Natural killer cell (primary cell): ENCODE measurements around the gene IRF9. TPM values are rescaled to one million over a fixed set of nuclear protein-coding genes. Genes with fewer than 3 reads are reported as not detected.

ENCODE experiments used
- ATAC-seq, 3 donors: fragments of 150-1000 bp in 2 of 3; fragments of 200-7000 bp in 1 of 3; cut with Tn5 transposase; 1 replicate in 1 of 3; 2 replicates in 2 of 3; pipeline ENCODE4 v1.10.0; 2021; ENCODE audit warnings: mild to moderate bottlenecking in 2 of 3, moderate library complexity in 2 of 3
- DNase-seq, 2 donors: peaks; one replicate each; pipeline versions ENCODE4 v3.0.0 to v3.0.0-alpha.2; 2013 to 2021; ENCODE audit warnings: mixed read lengths in 1 of 2
- H3K27ac ChIP-seq: one replicate; pipeline ENCODE4 v1.5.1; 2013; ENCODE audit warnings: mild to moderate bottlenecking, low read length
- H3K27me3 ChIP-seq: one replicate; pipeline ENCODE4 v1.6.1; 2013; ENCODE audit warnings: low read length; ENCODE audit not compliant: control insufficient read depth, insufficient read depth
- H3K36me3 ChIP-seq: one replicate; pipeline ENCODE4 v1.6.1; 2013; ENCODE audit warnings: low read length; ENCODE audit not compliant: control insufficient read depth, insufficient read depth
- H3K4me1 ChIP-seq: one replicate; pipeline ENCODE4 v1.6.1; 2013; ENCODE audit warnings: low read length; ENCODE audit not compliant: control insufficient read depth, insufficient read depth
- H3K4me3 ChIP-seq: one replicate; pipeline ENCODE4 v1.5.1; 2013; ENCODE audit warnings: low read length
- H3K9me3 ChIP-seq: one replicate; pipeline ENCODE4 v1.6.1; 2013; ENCODE audit warnings: low read length; ENCODE audit not compliant: control insufficient read depth, insufficient read depth
- H3K27ac Mint-ChIP-seq, 2 donors: one replicate each; pipeline ENCODE4 v1.8.0; 2022; ENCODE audit warnings: mild to moderate bottlenecking in 2 of 2, mixed read lengths in 2 of 2, moderate library complexity in 1 of 2
- H3K27me3 Mint-ChIP-seq, 2 donors: one replicate each; pipeline ENCODE4 v1.8.0; 2022; ENCODE audit warnings: low read depth in 2 of 2, mixed read lengths in 2 of 2
- H3K36me3 Mint-ChIP-seq: one replicate; pipeline ENCODE4 v1.8.0; 2022; ENCODE audit warnings: mixed read lengths
- H3K4me1 Mint-ChIP-seq, 2 donors: one replicate each; pipeline ENCODE4 v1.8.0; 2022; ENCODE audit warnings: mixed read lengths in 2 of 2
- H3K4me3 Mint-ChIP-seq: one replicate; pipeline ENCODE4 v1.8.0; 2022; ENCODE audit warnings: mild to moderate bottlenecking, moderate library complexity, mixed read lengths
- H3K9me3 Mint-ChIP-seq, 2 donors: one replicate each; pipeline ENCODE4 v1.8.0; 2022; ENCODE audit warnings: mixed read lengths in 2 of 2
- WGBS: methylation state at CpG from one replicate; pipeline ENCODE4 v1.1.7; 2013; ENCODE audit warnings: missing lambda C conversion rate; ENCODE audit not compliant: insufficient coverage; 5-methylcytosine and 5-hydroxymethylcytosine counted together
- intact Hi-C: fragments of 100-400 bp; cut with micrococcal nuclease; formaldehyde crosslinking; loops from one replicate; pipeline ENCODE4 v1.14.2; 2022
- total RNA-seq, 4 donors: library from RNA; stranded (reverse); fragments of 120-200 nt in 1 of 4; gene quantifications; one replicate each; pipeline versions ENCODE4 v1.2.3 to v1.2.4, GENCODE V29; 2013 to 2022
- TF ChIP-seq, protein P1 (sequence below): fragments of 200-600 bp; IDR thresholded peaks from one replicate; pipeline ENCODE4 v1.8.0; 2022; ENCODE audit warnings: antibody characterized with exemption

IRF9 gene
- total RNA-seq, 3 donors from 2014 or later (not counting 1 experiment from before 2014, with no cell fraction given): 178 to 348 (median 319) TPM

- Histone ChIP-seq H3K4me1 (peaks cover 8% of the 10 kb centered on the region), H3K9me3 (no peaks in the 10 kb centered on the region), H3K27me3 (no peaks in the 10 kb centered on the region), H3K27ac (no peak overlapping the region), H3K4me3 (no peak overlapping the region), H3K36me3 (peaks cover 7% of the 10 kb centered on the region)
- Mint-ChIP-seq H3K27me3 (no peaks in the 10 kb centered on the region), H3K27ac (no peak overlapping the region), H3K4me1 (no peaks in the 10 kb centered on the region), H3K36me3 (no peaks in the 10 kb centered on the region), H3K4me3 (no peak overlapping the region), H3K9me3 (no peaks in the 10 kb centered on the region)
- intact Hi-C loops: no loop called here
- WGBS: 97% methylated on average over 2 of the region's 2 CpGs
- ATAC-seq (no peak), DNase-seq (no peak)
- TF ChIP-seq, protein P1, sequence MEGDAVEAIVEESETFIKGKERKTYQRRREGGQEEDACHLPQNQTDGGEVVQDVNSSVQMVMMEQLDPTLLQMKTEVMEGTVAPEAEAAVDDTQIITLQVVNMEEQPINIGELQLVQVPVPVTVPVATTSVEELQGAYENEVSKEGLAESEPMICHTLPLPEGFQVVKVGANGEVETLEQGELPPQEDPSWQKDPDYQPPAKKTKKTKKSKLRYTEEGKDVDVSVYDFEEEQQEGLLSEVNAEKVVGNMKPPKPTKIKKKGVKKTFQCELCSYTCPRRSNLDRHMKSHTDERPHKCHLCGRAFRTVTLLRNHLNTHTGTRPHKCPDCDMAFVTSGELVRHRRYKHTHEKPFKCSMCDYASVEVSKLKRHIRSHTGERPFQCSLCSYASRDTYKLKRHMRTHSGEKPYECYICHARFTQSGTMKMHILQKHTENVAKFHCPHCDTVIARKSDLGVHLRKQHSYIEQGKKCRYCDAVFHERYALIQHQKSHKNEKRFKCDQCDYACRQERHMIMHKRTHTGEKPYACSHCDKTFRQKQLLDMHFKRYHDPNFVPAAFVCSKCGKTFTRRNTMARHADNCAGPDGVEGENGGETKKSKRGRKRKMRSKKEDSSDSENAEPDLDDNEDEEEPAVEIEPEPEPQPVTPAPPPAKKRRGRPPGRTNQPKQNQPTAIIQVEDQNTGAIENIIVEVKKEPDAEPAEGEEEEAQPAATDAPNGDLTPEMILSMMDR: no peak
Observed at GRCh38 chr14:24127673-24128072, 33.4 kb upstream of the IRF9 start.

GRCh38 chr14:24129410-24129998 lies 31.6 kb upstream of the IRF9 start:
- no peak overlapping the region for H3K27ac ChIP-seq
- H3K36me3 ChIP-seq: no peaks in the 10 kb centered on the region
- H3K27ac Mint-ChIP-seq: no peak overlapping the region
- DNase-seq: no peak
- H3K9me3 Mint-ChIP-seq: no peaks in the 10 kb centered on the region
- H3K27me3 Mint-ChIP-seq: no peaks in the 10 kb centered on the region
- 91% methylated on average over 8 of the region's 8 CpGs for WGBS
- TF ChIP-seq, protein P1: no peak
- H3K4me3 Mint-ChIP-seq: no peak overlapping the region
- no peaks in the 10 kb centered on the region for H3K9me3 ChIP-seq
- H3K4me3 ChIP-seq: no peak overlapping the region
- H3K36me3 Mint-ChIP-seq: no peaks in the 10 kb centered on the region
- no peaks in the 10 kb centered on the region for H3K27me3 ChIP-seq
- H3K4me1 Mint-ChIP-seq: no peaks in the 10 kb centered on the region
- H3K4me1 ChIP-seq: peaks cover 8% of the 10 kb centered on the region
- ATAC-seq: no peak
- intact Hi-C loops: no loop called here

DNA sequence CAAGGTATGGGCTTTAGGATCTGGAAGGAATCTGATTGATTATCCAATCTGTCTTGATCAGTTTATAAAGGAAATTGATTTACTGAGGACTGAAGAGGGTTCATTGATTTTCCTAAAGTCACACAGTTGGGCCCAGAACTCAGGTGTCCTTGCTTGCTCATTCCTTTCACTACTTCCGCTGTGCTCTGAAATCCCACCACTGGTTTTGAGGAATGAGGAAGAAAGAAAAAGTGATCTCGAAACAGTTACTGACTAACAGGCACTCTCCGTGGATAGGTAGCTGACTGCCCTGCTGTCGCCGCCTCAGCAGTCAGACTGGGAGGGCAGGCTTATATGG lies 30.7 kb upstream of the IRF9 start, which contains the start of gene FITM1:
Gene FITM1 (plus strand): TSS at position 280 of the 337 bp plus-strand sequence. CDS start 905 bp downstream, outside the sequence.
- ATAC-seq: no peak
- H3K4me3 ChIP-seq: no peak within 1 kb of the TSS
- TF ChIP-seq, protein P1: no peak
- no peaks in the 10 kb centered on the region for H3K9me3 Mint-ChIP-seq
- WGBS: 90% methylated on average over 5 of the region's 5 CpGs
- no peak within 1 kb of the TSS for H3K4me3 Mint-ChIP-seq
- H3K27me3 ChIP-seq: no peaks in the 10 kb centered on the region
- H3K4me1 ChIP-seq: peaks cover 9% of the 10 kb centered on the region
- intact Hi-C loops: loop anchor here (10.0 kb wide), 1 partner anchor 1206 kb away; the partner anchor contains the start of gene PRMT5
- H3K27ac ChIP-seq: no peak within 1 kb of the TSS
- peaks cover 4% of the 10 kb centered on the region in 2 donors for H3K4me1 Mint-ChIP-seq
- no peaks in the 10 kb centered on the region for H3K36me3 Mint-ChIP-seq
- no peaks in the 10 kb centered on the region for H3K36me3 ChIP-seq
- no peaks in the 10 kb centered on the region for H3K9me3 ChIP-seq
- DNase-seq: no peak
- H3K27ac Mint-ChIP-seq: no peak within 1 kb of the TSS
- H3K27me3 Mint-ChIP-seq: no peaks in the 10 kb centered on the region
